HUDEP-2 (cell line): ENCODE measurements around the gene FGF7.
"Not testable (repeated sequence)": the region's sequence is repeated elsewhere in the genome, so short reads cannot be mapped to it uniquely, and the experiment has no call there.

Source experiments
- DNase-seq, 76 experiments: peaks; one replicate each; lab custom pipeline; 2025; ENCODE audit not compliant: unreplicated experiment in 76 of 76; lab: John Stamatoyannopoulos, UW

Gene FGF7

GRCh38 chr15:49492151-49492550, 69.1 kb downstream of the FGF7 start:
- DNase-seq, result no peak

GRCh38 chr15:49492830-49493229, 69.8 kb downstream of the FGF7 start:
- no peak for DNase-seq

- DNase-seq, result no peak
Measured at GRCh38 chr15:49494842-49495241, 71.8 kb downstream of the FGF7 start.

- DNase-seq, result no peak
Measured at GRCh38 chr15:49495993-49496753, 73.1 kb downstream of the FGF7 start.

- no peak for DNase-seq
Measured at GRCh38 chr15:49501586-49501985, 78.5 kb downstream of the FGF7 start.

- DNase-seq, result no peak
Measured at GRCh38 chr15:49506341-49506740, 83.3 kb downstream of the FGF7 start.

GRCh38 chr15:49507261-49507660, 84.2 kb downstream of the FGF7 start:
- no peak for DNase-seq

- DNase-seq, result not testable (repeated sequence)
Measured at GRCh38 chr15:49512739-49513138, 89.7 kb downstream of the FGF7 start.

GRCh38 chr15:49521802-49522201, 98.8 kb downstream of the FGF7 start:
- DNase-seq, result peak in 40 of 76 experiments; percentile 1 to 74 (median 22)

GRCh38 chr15:49528289-49528688, 105.2 kb downstream of the FGF7 start:
- DNase-seq, result no peak

- no peak for DNase-seq
Measured at GRCh38 chr15:49530092-49530491, 107.0 kb downstream of the FGF7 start.
